NCI-H187 treated with DMSO at 0.1 percent for 48 hours (cell line): ENCODE data around the gene RNF151.
A peak's percentile ranks its signal among the peaks of the same experiment; 100 is the strongest.

Experiments
- DNase-seq: peaks from one replicate; lab custom pipeline; 2025; lab: John Stamatoyannopoulos, UW

RNF151 gene

GRCh38 chr16:1991588-1991947 is 24.9 kb downstream of the RNF151 start:
- DNase-seq: no peak

GRCh38 chr16:1991948-1992703 is 25.5 kb downstream of the RNF151 start:
- DNase-seq: no peak

GRCh38 chr16:1992704-1993317 is 26.2 kb downstream of the RNF151 start:
- no peak for DNase-seq

GRCh38 chr16:1993731-1994131 is 27.1 kb downstream of the RNF151 start:
- no peak for DNase-seq

GRCh38 chr16:1997494-1998359 is 31.1 kb downstream of the RNF151 start:
- no peak for DNase-seq

GRCh38 chr16:1998360-1998835 is 31.7 kb downstream of the RNF151 start:
- DNase-seq: no peak

GRCh38 chr16:1998852-1999801 is 32.5 kb downstream of the RNF151 start:
- DNase-seq: no peak

- DNase-seq: no peak
These were observed 33.3 kb downstream of the RNF151 start for GRCh38 chr16:1999866-2000514.

GRCh38 chr16:2001035-2001434 is 34.4 kb downstream of the RNF151 start:
- no peak for DNase-seq

GRCh38 chr16:2001456-2002355 is 35.0 kb downstream of the RNF151 start:
- no peak for DNase-seq

- no peak for DNase-seq
These were observed 36.0 kb downstream of the RNF151 start for GRCh38 chr16:2002406-2003230.

GRCh38 chr16:2003231-2003826 is 36.7 kb downstream of the RNF151 start:
- no peak for DNase-seq

GRCh38 chr16:2003827-2004641 is 37.4 kb downstream of the RNF151 start:
- DNase-seq: peak; percentile 85

- DNase-seq: no peak
These were observed 38.3 kb downstream of the RNF151 start for GRCh38 chr16:2004795-2005517.

GRCh38 chr16:2005646-2006045 is 39.0 kb downstream of the RNF151 start:
- no peak for DNase-seq

- DNase-seq: no peak
These were observed 39.7 kb downstream of the RNF151 start for GRCh38 chr16:2006317-2006716.
